ENCODE measurements around the gene SEMA5A. TPM values are rescaled to one million over a fixed set of nuclear protein-coding genes. Genes with fewer than 3 reads are reported as not detected.

Gene SEMA5A
- total and polyA plus RNA-seq, 2 of the 8 experiments (the other 6 are each of a cell fraction or from before 2014, with no cell fraction given) = 5.3 to 8.9 TPM

- Histone ChIP-seq H4K5ac (ENCODE audit: insufficient read length, low read depth, low read length) (no peak overlapping the region), H4K8ac (ENCODE audit: extremely low read depth, insufficient read depth, low read length) (no peak overlapping the region; the same call in 1 of the 2 replicates), H2BK5ac (ENCODE audit: low read depth, low read length) (no peak overlapping the region), H3K23ac (ENCODE audit: insufficient read length) (no peak overlapping the region), H3K9ac (replicated peaks in 1 of 4; ENCODE audit: extremely low read depth in 1 of 4, low read depth in 3 of 4, low read length in 3 of 4) (no peak overlapping the region), H3K36me3 (ENCODE audit: control insufficient read depth in 2 of 4, insufficient read depth in 4 of 4, low read length in 3 of 4) (peaks cover 3 to 10% (median 7%) of the 10 kb centered on the region in 4 experiments), H2BK15ac (ENCODE audit: low read length) (no peak overlapping the region), H2AK5ac (ENCODE audit: low read depth, low read length) (no peak overlapping the region), H3K23me2 (ENCODE audit: low read depth, low read length) (no peaks in the 10 kb centered on the region; the same call in 1 of the 2 replicates), H3K4ac (replicated peaks; ENCODE audit: insufficient read length, low read depth, low read length) (no peak overlapping the region), H3K18ac (ENCODE audit: extremely low read depth, low read length) (no peak overlapping the region), H3K4me2 (ENCODE audit: insufficient read depth in 1 of 2, low read depth in 2 of 2, low read length in 2 of 2) (no peak overlapping the region), H3K9me3 (ENCODE audit: insufficient read depth in 2 of 2, low read depth in 1 of 2, low read length in 1 of 2) (no peaks in the 10 kb centered on the region), H4K91ac (replicated peaks; ENCODE audit: insufficient read length, low read length) (no peak overlapping the region), H2AFZ (ENCODE audit: low read length) (no peak overlapping the region), H2BK20ac (ENCODE audit: low read length) (no peak overlapping the region), H3K4me1 (replicated peaks in 1 of 4; ENCODE audit: control insufficient read depth in 3 of 4, insufficient read depth in 4 of 4, low read length in 3 of 4) (peaks cover 3 to 8% (median 4%) of the 10 kb centered on the region in 4 experiments; a peak in 6 of 7 replicates), H2BK120ac (replicated peaks; ENCODE audit: low read depth, low read length) (no peak overlapping the region), H4K20me1 (replicated peaks in 1 of 2; ENCODE audit: control insufficient read depth in 1 of 2, insufficient read depth in 2 of 2, low read length in 2 of 2) (no peaks in the 10 kb centered on the region), H3K27ac (ENCODE audit: low read depth, low read length) (no peak overlapping the region), H3K79me2 (ENCODE audit: control insufficient read depth in 1 of 2, insufficient read depth in 2 of 2, low read length in 2 of 2) (no peaks in the 10 kb centered on the region), H3K79me1 (ENCODE audit: low read depth, low read length) (no peaks in the 10 kb centered on the region), H3K56ac (replicated peaks; ENCODE audit: insufficient read length, low read depth, low read length) (no peak overlapping the region), H3K14ac (ENCODE audit: insufficient read length) (no peak overlapping the region), H3K4me3 (ENCODE audit: extremely low read depth in 1 of 4, insufficient read depth in 2 of 4, low read depth in 3 of 4, low read length in 4 of 4) (no peak overlapping the region), H3K27me3 (replicated peaks in 1 of 4; ENCODE audit: control insufficient read depth in 3 of 4, extremely low read depth in 1 of 4, insufficient read depth in 3 of 4, low read length in 3 of 4) (no peaks in the 10 kb centered on the region), H2BK12ac (ENCODE audit: low read depth, low read length) (no peak overlapping the region)
- no peak for DNase-seq (ENCODE audit: low read depth in 1 of 2, low spot score in 2 of 2)
- POLR2A ChIA-PET (ENCODE audit: partially characterized antibody) = no interaction called here
- FAIRE-seq = no peak
- CTCF ChIA-PET (ENCODE audit: partially characterized antibody) = interaction anchor here (1.4 kb wide), 1 partner anchor 8 kb away, joined by 3 read pairs; no protein-coding TSS in a partner anchor
- WGBS, 2 experiments (ENCODE audit: extremely low coverage in 1 of 2, insufficient coverage in 1 of 2, insufficient read length in 1 of 2, insufficient replicate concordance in 2 of 2, low coverage in 1 of 2, low lambda C conversion rate in 2 of 2, missing lambda C conversion rate in 1 of 2) = 95% methylated on average over 4 of the region's 4 CpGs; no CpG with 5 or more reads in 1 of the 2 experiments
- TF ChIP-seq ATF3 (IDR thresholded peaks at IDR 0.05; ENCODE audit: insufficient read depth, low read depth, low read length) = no peak
- no peak for TF ChIP-seq CTCF (IDR thresholded peaks at IDR 0.05; ENCODE audit: control extremely low read depth in 1 of 3, insufficient read depth in 1 of 3, low read depth in 1 of 3, low read length in 3 of 3)
- TF ChIP-seq CHD1 (IDR thresholded peaks at IDR 0.05; ENCODE audit: low read depth, low read length) = no peak
- no peak for TF ChIP-seq SIRT6 (IDR thresholded peaks at IDR 0.05; ENCODE audit: low read length)
- no peak for TF ChIP-seq HDAC6 (IDR thresholded peaks at IDR 0.05; ENCODE audit: low read depth, low read length)
- no peak for TF ChIP-seq ATF2 (IDR thresholded peaks at IDR 0.05; ENCODE audit: low read length)
Measured at GRCh38 chr5:9551567-9552537, 6.0 kb upstream of the SEMA5A start.

Data from H1 (cell line).